Lung (tissue), 12 donors: ENCODE measurements around the gene ETNK2. TPM values are rescaled to one million over a fixed set of nuclear protein-coding genes. Genes with fewer than 3 reads are reported as not detected.
A peak's percentile ranks its signal among the peaks of the same experiment; 100 is the strongest.

Experiments
- ATAC-seq: fragments of 200-7000 bp; cut with Tn5 transposase; one replicate; pipeline ENCODE4 v1.9.1; 2020; ENCODE audit warnings: moderate number of reproducible peaks; ENCODE audit not compliant: insufficient read depth, low FRiP score
- DNase-seq, 3 donors: peaks; one replicate each; pipeline ENCODE4 v3.0.0-alpha.2; 2013 to 2017
- H3K27ac ChIP-seq, 2 donors: one replicate each; pipeline ENCODE4 v1.5.1; 2013; ENCODE audit warnings: mild to moderate bottlenecking in 2 of 2, moderate library complexity in 2 of 2, control low read depth in 1 of 2, inconsistent platforms in 1 of 2, low read depth in 1 of 2, low read length in 1 of 2
- H3K27me3 ChIP-seq, 3 donors: one replicate each; pipeline ENCODE4 v1.5.1; 2013; ENCODE audit warnings: low read length in 2 of 3; ENCODE audit not compliant: control insufficient read depth in 3 of 3, insufficient read depth in 3 of 3
- H3K36me3 ChIP-seq, 4 donors: one replicate each; pipeline ENCODE4 v1.5.1; 2013; ENCODE audit warnings: low read length in 4 of 4, mild to moderate bottlenecking in 1 of 4, moderate library complexity in 1 of 4; ENCODE audit not compliant: control insufficient read depth in 4 of 4, insufficient read depth in 4 of 4
- H3K4me1 ChIP-seq, 5 donors: one replicate each; pipeline ENCODE4 v1.5.1; 2013; ENCODE audit warnings: low read length in 5 of 5, mild to moderate bottlenecking in 2 of 5, moderate library complexity in 1 of 5; ENCODE audit not compliant: control insufficient read depth in 5 of 5, insufficient read depth in 5 of 5
- H3K4me3 ChIP-seq: one replicate; pipeline ENCODE4 v1.5.1; 2013; ENCODE audit warnings: mild to moderate bottlenecking, control low read depth, moderate library complexity
- H3K9ac ChIP-seq, 2 donors: one replicate each; pipeline ENCODE4 v1.5.1; 2013; ENCODE audit warnings: low read length in 2 of 2, control low read depth in 1 of 2; ENCODE audit not compliant: insufficient read depth in 1 of 2
- H3K9me3 ChIP-seq, 4 donors: one replicate each; pipeline ENCODE4 v1.5.1; 2013; ENCODE audit warnings: low read length in 3 of 4, mild to moderate bottlenecking in 1 of 4, moderate library complexity in 1 of 4; ENCODE audit not compliant: control insufficient read depth in 4 of 4, insufficient read depth in 3 of 4
- WGBS, 2 donors: extraction: QIAGEN DNeasy Blood & Tissue Kit; methylation state at CpG; one replicate each; pipeline ENCODE4 v1.1.7; 2013; 5-methylcytosine and 5-hydroxymethylcytosine counted together
- polyA plus RNA-seq, 2 donors: library from polyadenylated mRNA; stranded (reverse); fragments of 200-250 nt; gene quantifications; one replicate each; pipeline ENCODE4 v1.2.1, GENCODE V29; 2013
- total RNA-seq, 2 donors: library from RNA; depleted of rRNA in 1 of 2; stranded (reverse); fragments of >200 nt in 1 of 2; gene quantifications; one replicate each; pipeline ENCODE4 v1.2.1, GENCODE V29; 2014 to 2021
- TF ChIP-seq, protein P1 (sequence below): IDR thresholded peaks from 2 replicates; pipeline ENCODE4 v1.5.1; 2012; ENCODE audit warnings: mild to moderate bottlenecking; ENCODE audit errors: control extremely low read depth, extremely low read depth
- donor health status: control.
- donor health status: control.
- donor health status: Bipolar disorder and iron deficiency.
- donor health status: healthy.
- donor health status: DM: yes; HTN: yes; CAD: no.

Gene ETNK2
- total and polyA plus RNA-seq, 4 donors, result 2.2 to 5.8 (median 3.9) TPM

DNA sequence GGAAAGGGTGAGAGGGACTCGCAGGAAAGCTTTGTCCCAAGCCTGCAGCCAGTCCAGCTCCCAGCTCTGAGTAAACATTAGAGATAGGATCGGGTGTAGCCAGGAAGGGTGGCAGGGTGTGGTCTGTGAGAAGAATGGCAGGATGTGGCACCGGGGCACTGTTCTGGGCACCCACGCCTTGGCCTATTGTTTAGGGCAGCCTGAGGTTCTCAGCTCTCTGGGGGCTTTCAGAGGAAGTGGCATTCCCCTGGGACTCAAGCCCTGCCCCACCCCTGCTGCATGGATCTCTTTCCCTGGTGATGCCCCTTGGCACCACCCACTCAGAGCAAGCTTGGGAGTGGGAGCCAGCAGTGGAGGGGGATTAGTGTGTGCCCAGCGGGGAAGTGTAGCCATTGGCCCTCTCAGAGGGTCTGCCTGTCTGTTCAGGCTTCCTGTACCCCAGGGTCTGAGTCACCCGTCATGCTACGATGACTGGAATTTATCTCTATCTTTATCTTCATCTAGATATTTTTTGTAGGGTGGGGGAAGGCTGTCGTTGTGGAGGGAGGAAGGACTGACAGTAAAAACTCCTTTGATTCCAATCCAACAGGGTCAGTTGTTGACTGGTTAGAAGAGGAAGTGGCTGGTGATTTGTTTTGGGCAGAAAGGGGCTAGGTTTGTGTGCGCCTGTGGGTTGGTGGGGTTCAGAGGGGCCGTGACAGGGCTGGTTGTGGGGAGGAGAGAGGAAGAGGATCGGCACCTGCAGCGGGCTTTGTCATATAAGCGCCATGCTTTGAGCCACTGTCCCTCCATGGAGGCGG is 47.3 kb downstream of the ETNK2 start:
- Histone ChIP-seq H3K4me1 (peaks cover 0 to 58% (median 30%) of the 10 kb centered on the region in 5 donors), H3K9me3 (no peaks in the 10 kb centered on the region), H3K27ac (peak overlapping the region; percentile 46 to 89), H3K9ac (no peak overlapping the region), H3K27me3 (no peaks in the 10 kb centered on the region), H3K36me3 (peaks cover 0 to 2% (median 0%) of the 10 kb centered on the region in 4 donors), H3K4me3 (no peak overlapping the region)
- ATAC-seq (peak; percentile 39), DNase-seq (no peak)
- TF ChIP-seq, protein P1, sequence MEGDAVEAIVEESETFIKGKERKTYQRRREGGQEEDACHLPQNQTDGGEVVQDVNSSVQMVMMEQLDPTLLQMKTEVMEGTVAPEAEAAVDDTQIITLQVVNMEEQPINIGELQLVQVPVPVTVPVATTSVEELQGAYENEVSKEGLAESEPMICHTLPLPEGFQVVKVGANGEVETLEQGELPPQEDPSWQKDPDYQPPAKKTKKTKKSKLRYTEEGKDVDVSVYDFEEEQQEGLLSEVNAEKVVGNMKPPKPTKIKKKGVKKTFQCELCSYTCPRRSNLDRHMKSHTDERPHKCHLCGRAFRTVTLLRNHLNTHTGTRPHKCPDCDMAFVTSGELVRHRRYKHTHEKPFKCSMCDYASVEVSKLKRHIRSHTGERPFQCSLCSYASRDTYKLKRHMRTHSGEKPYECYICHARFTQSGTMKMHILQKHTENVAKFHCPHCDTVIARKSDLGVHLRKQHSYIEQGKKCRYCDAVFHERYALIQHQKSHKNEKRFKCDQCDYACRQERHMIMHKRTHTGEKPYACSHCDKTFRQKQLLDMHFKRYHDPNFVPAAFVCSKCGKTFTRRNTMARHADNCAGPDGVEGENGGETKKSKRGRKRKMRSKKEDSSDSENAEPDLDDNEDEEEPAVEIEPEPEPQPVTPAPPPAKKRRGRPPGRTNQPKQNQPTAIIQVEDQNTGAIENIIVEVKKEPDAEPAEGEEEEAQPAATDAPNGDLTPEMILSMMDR, result no peak
- 24 to 38% methylated on average over 14 of the region's 14 CpGs for WGBS, 2 donors

DNA sequence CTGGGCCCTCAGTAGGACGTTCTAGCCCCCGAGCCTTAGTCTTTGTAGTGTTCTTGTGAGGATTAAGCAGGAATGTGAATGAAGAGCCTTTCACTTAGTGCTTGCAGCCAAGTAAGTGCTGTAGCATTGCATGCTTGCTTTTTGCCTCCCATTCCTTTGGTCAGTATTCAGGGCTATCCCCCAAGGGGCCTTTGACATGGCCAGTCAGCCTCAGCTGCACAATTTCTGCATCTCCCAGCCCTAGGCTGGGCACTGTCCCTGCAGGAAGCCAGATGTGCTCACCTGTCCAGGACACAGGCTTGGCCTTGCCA is 48.5 kb downstream of the ETNK2 start:
- no peaks in the 10 kb centered on the region for H3K9me3 ChIP-seq
- peaks cover 0 to 1% (median 0%) of the 10 kb centered on the region in 4 donors for H3K36me3 ChIP-seq
- no peak for DNase-seq
- no peak for ATAC-seq
- peak overlapping the region; percentile 46 to 89 for H3K27ac ChIP-seq
- peaks cover 0 to 61% (median 21%) of the 10 kb centered on the region in 5 donors for H3K4me1 ChIP-seq
- no peaks in the 10 kb centered on the region for H3K27me3 ChIP-seq
- no peak overlapping the region for H3K9ac ChIP-seq
- TF ChIP-seq, protein P1, result no peak
- H3K4me3 ChIP-seq, result no peak overlapping the region
- WGBS, 2 donors, result 53 to 67% methylated on average over 2 of the region's 2 CpGs

DNA sequence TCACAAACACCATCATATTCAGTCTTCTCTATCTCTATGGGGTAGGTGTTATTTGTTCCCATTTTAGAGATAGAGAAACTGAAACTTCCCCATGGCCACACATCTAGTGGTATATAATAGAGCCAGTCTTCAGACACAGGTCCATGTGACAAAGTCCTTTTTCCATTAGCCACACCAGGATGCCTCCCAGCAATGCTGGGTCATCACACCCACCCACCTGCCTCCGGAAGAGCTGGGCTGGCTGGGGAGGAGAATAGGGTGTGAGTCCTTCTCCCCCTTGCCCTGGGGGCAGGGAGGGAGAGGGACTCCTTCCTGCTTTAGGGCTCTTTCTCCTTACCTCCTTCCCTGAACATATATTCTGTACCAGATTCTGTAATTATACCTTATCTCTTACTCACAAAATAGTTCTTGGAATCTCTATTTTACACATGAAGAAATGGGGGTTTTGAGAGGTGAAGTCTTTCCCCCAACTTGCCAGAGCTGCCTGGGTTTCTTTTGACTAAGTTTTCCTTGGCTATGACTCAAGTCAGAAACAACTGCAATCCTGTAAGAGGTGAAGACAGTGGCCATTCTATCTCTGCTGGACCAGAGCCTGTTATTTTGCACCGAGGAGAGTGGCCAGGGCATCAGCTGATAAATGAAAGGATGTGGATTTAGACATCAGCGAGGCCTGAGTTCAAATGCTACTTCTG is 49.0 kb downstream of the ETNK2 start:
- DNase-seq (no peak), ATAC-seq (no peak)
- Histone ChIP-seq H3K4me1 (peaks cover 0 to 58% (median 17%) of the 10 kb centered on the region in 5 donors), H3K27ac (peak overlapping the region in 1 of 2 donors; percentile 89), H3K27me3 (no peaks in the 10 kb centered on the region), H3K9me3 (no peaks in the 10 kb centered on the region), H3K4me3 (no peak overlapping the region), H3K9ac (no peak overlapping the region), H3K36me3 (no peaks in the 10 kb centered on the region)
- TF ChIP-seq, protein P1, result no peak
- WGBS, 2 donors, result 43 to 60% methylated on average over 3 of the region's 3 CpGs
